OCI-LY1 (cell line): ENCODE results near the gene CRYAA.

Experiments used
- H2AFZ ChIP-seq: fragments of 200-600 bp; sonication (generic), shearing (Covaris generic); 2 replicates; pipeline ENCODE4 v1.6.0; 2014; ENCODE audit warnings: antibody characterized with exemption, mild to moderate bottlenecking, low read length
- H3F3A ChIP-seq: fragments of 200-600 bp; sonication (generic), shearing (Covaris generic); 2 replicates; pipeline ENCODE4 v1.6.0; 2014; ENCODE audit warnings: mild to moderate bottlenecking, antibody characterized with exemption, low read length, moderate library complexity; ENCODE audit not compliant: insufficient read depth
- H3K27ac ChIP-seq: fragments of 200-600 bp; sonication (generic); 2 replicates; pipeline ENCODE4 v1.5.1; 2014; ENCODE audit warnings: low read length, mixed run types, mild to moderate bottlenecking, low read depth; ENCODE audit not compliant: poor library complexity, severe bottlenecking
- H3K27me3 ChIP-seq: fragments of 200-600 bp; sonication (generic); 2 replicates; pipeline ENCODE4 v1.6.0; 2014; ENCODE audit warnings: antibody characterized with exemption, mild to moderate bottlenecking, low read length, moderate library complexity; ENCODE audit not compliant: insufficient read depth
- H3K36me3 ChIP-seq: fragments of 200-600 bp; sonication (generic); 2 replicates; pipeline ENCODE4 v1.6.1; 2014; ENCODE audit warnings: mild to moderate bottlenecking, antibody characterized with exemption, low read length, moderate library complexity, mixed read lengths; ENCODE audit not compliant: insufficient read depth
- H3K4me1 ChIP-seq: fragments of 200-600 bp; sonication (generic); 2 replicates; pipeline ENCODE4 v1.5.1; 2014; ENCODE audit warnings: mild to moderate bottlenecking, low read length, moderate library complexity; ENCODE audit not compliant: insufficient read depth, severe bottlenecking
- H3K4me2 ChIP-seq: fragments of 200-600 bp; sonication (generic), shearing (Covaris generic); 2 replicates; pipeline ENCODE4 v1.6.1; 2014; ENCODE audit warnings: low read length
- H3K4me3 ChIP-seq: fragments of 200-600 bp; sonication (generic); 2 replicates; pipeline ENCODE4 v1.5.1; 2014; ENCODE audit warnings: low read length, low read depth, mild to moderate bottlenecking, mixed read lengths; ENCODE audit not compliant: poor library complexity, severe bottlenecking
- H3K79me2 ChIP-seq: fragments of 200-600 bp; shearing (Covaris generic); 2 replicates; pipeline ENCODE4 v1.6.1; 2016; ENCODE audit warnings: mixed run types, low read length, mixed read lengths; ENCODE audit not compliant: insufficient read depth
- H3K9ac ChIP-seq: fragments of 200-600 bp; sonication (generic), shearing (Covaris generic); 2 replicates; pipeline ENCODE4 v1.6.1; 2014; ENCODE audit warnings: mild to moderate bottlenecking, low read length, mixed read lengths
- H3K9me2 ChIP-seq: fragments of 200-600 bp; sonication (generic), shearing (Covaris generic); 2 replicates; pipeline ENCODE4 v1.6.1; 2014; ENCODE audit warnings: low read depth, mild to moderate bottlenecking, low read length, mixed read lengths
- H3K9me3 ChIP-seq: fragments of 200-600 bp; shearing (Covaris generic); 2 replicates; pipeline ENCODE4 v1.6.1; 2014; ENCODE audit warnings: low read length, mixed read lengths
- H4K20me1 ChIP-seq: fragments of 200-600 bp; sonication (generic), shearing (Covaris generic); 2 replicates; pipeline ENCODE4 v1.6.0; 2016; ENCODE audit warnings: mild to moderate bottlenecking, low read length; ENCODE audit not compliant: insufficient read depth
- CTCF ChIP-seq: fragments of 200-600 bp; sonication (generic), shearing (Covaris generic); IDR thresholded peaks from 2 replicates; pipeline ENCODE4 v1.5.1; 2017; ENCODE audit warnings: mild to moderate bottlenecking, antibody characterized with exemption, low read length, moderate library complexity, mixed read lengths
- EZH2 ChIP-seq: fragments of 200-600 bp; sonication (generic), shearing (Covaris generic); IDR thresholded peaks from 2 replicates; pipeline ENCODE4 v1.8.0; 2017; ENCODE audit warnings: borderline replicate concordance, mixed run types, mild to moderate bottlenecking, antibody characterized with exemption, low read length, moderate library complexity, mixed read lengths

The CRYAA gene

DNA sequence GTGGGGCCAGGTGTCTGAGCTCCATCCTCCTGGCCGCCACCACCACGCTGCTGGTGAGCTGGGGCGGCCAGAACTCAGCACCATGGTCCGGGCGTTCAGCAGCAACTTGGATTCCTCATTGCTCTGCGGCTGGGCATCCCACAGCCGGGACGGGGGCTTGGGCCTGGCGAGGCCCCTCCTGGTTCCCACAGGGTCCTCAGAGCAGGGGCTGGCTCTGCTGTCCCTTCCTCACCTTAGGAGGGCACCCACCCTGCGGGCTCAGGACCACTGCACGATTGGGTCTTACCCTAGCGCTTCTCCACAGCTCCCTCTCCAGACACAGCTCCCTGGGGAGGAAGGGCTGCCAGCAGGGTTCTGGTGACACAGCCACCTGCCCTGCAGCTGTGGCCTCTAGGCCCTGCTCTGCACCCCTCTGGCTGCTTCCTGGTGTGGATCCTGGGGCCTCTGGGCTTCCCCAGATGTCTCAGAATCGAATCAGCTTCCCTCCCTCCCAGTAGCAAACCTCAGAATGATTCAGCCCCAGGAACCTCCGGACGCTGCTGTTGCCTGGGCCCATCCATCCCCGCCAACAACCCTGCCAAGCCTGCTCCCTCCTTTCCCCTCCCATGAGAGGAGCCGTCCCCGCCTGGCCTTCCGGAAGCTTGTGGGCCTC lies 25.0 kb downstream of the CRYAA start:
- Histone ChIP-seq H2AFZ (no peak overlapping the region), H3K4me3 (no peak overlapping the region), H3K4me2 (no peak overlapping the region), H3K27ac (no peak overlapping the region), H3K36me3 (no peaks in the 10 kb centered on the region), H3K9me3 (peaks cover 6% of the 10 kb centered on the region; the same call in 1 of the 2 replicates), H4K20me1 (no peaks in the 10 kb centered on the region), H3K27me3 (peaks cover 10% of the 10 kb centered on the region), H3F3A (no peaks in the 10 kb centered on the region), H3K9me2 (no peaks in the 10 kb centered on the region), H3K9ac (no peak overlapping the region), H3K4me1 (no peaks in the 10 kb centered on the region), H3K79me2 (no peaks in the 10 kb centered on the region)
- TF ChIP-seq EZH2, result no peak
- TF ChIP-seq CTCF, result no peak

DNA sequence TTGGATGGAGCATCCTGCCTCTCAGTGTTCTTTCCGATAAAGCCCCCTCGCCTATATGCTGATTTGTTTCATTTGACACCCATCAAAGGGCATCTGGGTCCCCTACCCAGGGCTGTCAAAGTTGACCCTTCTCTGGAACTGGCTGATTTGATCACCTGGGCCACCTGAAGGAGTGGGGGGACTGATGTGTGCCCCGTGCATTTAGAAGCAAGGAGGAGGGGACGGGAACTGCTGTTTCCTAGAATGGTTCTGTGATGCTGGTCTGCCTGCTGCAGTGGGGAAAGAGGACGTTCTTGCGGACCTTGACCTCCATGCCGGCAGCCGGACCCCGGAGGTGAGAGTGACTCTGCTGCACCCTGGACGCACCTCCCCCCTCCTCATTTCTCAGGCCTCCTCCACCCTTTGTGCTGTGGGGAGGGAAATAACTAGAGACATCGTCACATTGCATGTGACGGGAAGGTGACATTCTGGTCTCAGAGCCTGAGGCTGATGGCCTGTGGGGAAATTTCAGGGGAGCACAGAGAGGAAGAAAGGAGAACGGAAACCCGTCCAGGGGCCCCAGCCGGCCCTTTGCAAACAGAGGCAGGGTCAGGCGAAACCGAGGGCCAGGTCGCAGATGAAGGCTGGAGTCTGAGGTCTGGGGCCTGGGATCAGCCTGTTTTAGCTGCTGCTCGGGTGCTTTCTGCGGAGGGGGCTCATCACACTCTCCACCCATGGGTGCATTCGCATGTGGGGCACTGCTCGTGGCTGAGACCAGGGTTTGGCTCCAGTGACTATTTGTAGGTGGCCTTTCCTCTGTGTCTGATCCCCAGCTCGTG lies 25.7 kb downstream of the CRYAA start:
- Histone ChIP-seq H3K9me2 (no peaks in the 10 kb centered on the region), H3K4me3 (no peak overlapping the region), H3K36me3 (no peaks in the 10 kb centered on the region), H3K27ac (no peak overlapping the region), H3K4me2 (no peak overlapping the region), H3K79me2 (no peaks in the 10 kb centered on the region), H3K9ac (no peak overlapping the region), H3F3A (no peaks in the 10 kb centered on the region), H2AFZ (no peak overlapping the region), H3K27me3 (peaks cover 9% of the 10 kb centered on the region), H4K20me1 (no peaks in the 10 kb centered on the region), H3K4me1 (no peaks in the 10 kb centered on the region), H3K9me3 (peaks cover 6% of the 10 kb centered on the region; the same call in 1 of the 2 replicates)
- TF ChIP-seq CTCF (no peak), EZH2 (no peak)

GRCh38 chr21:43195121-43196021 lies 26.6 kb downstream of the CRYAA start:
- Histone ChIP-seq H3K27ac (no peak overlapping the region), H3K9ac (no peak overlapping the region), H2AFZ (no peak overlapping the region), H3F3A (no peaks in the 10 kb centered on the region), H3K9me2 (no peaks in the 10 kb centered on the region), H3K79me2 (no peaks in the 10 kb centered on the region), H3K4me2 (no peak overlapping the region), H4K20me1 (no peaks in the 10 kb centered on the region), H3K4me1 (no peaks in the 10 kb centered on the region), H3K9me3 (peaks cover 6% of the 10 kb centered on the region; the same call in 1 of the 2 replicates), H3K27me3 (peaks cover 9% of the 10 kb centered on the region), H3K4me3 (no peak overlapping the region), H3K36me3 (no peaks in the 10 kb centered on the region)
- TF ChIP-seq EZH2 (no peak), CTCF (no peak)
